Astrocyte (in vitro differentiated cells and primary cell): ENCODE data around the gene NPLOC4. TPM values are rescaled to one million over a fixed set of nuclear protein-coding genes. Genes with fewer than 3 reads are reported as not detected.
"Not testable (repeated sequence)": the region's sequence is repeated elsewhere in the genome, so short reads cannot be mapped to it uniquely, and the experiment has no call there.

Source experiments
- DNase-seq: peaks from one replicate; pipeline ENCODE4 v3.0.0-alpha.2; 2010; ENCODE audit warnings: low read depth
- FAIRE-seq: peaks from 2 replicates; lab custom pipeline; 2011; peaks lifted over from hg19 to GRCh38; lab: Jason Lieb, UNC
- H2AFZ ChIP-seq: 2 replicates; pipeline ENCODE4 v1.6.0; 2012; ENCODE audit warnings: low read depth, low read length, inconsistent platforms
- H3K27ac ChIP-seq: 2 replicates; pipeline ENCODE4 v1.5.1; 2011; ENCODE audit warnings: low read depth, low read length, inconsistent platforms
- H3K27me3 ChIP-seq: 2 replicates; pipeline ENCODE4 v1.6.0; 2011; ENCODE audit warnings: low read length, inconsistent platforms; ENCODE audit not compliant: insufficient read depth
- H3K36me3 ChIP-seq: 2 replicates; pipeline ENCODE4 v1.5.1; 2011; ENCODE audit warnings: low read length, inconsistent platforms; ENCODE audit not compliant: insufficient read depth
- H3K4me1 ChIP-seq: 2 replicates; pipeline ENCODE4 v1.5.1; 2011; ENCODE audit warnings: low read length, inconsistent platforms; ENCODE audit not compliant: insufficient read depth
- H3K4me2 ChIP-seq: 2 replicates; pipeline ENCODE4 v1.6.0; 2012; ENCODE audit warnings: low read length, inconsistent platforms
- H3K4me3 ChIP-seq: 2 replicates; pipeline ENCODE4 v1.5.1; 2011; ENCODE audit warnings: low read depth, mild to moderate bottlenecking, low read length, inconsistent platforms; ENCODE audit not compliant: insufficient read depth
- H3K79me2 ChIP-seq: 2 replicates; pipeline ENCODE4 v1.6.0; 2012; ENCODE audit warnings: mild to moderate bottlenecking, low read length, inconsistent platforms; ENCODE audit not compliant: insufficient read depth
- H3K9ac ChIP-seq: 2 replicates; pipeline ENCODE4 v1.6.0; 2012; ENCODE audit warnings: mild to moderate bottlenecking, low read length, inconsistent platforms
- H3K9me3 ChIP-seq: 2 replicates; pipeline ENCODE4 v1.5.1; 2012; ENCODE audit warnings: low read depth, mild to moderate bottlenecking, low read length, inconsistent platforms; ENCODE audit not compliant: insufficient read depth
- H4K20me1 ChIP-seq: 2 replicates; pipeline ENCODE4 v1.6.0; 2012; ENCODE audit warnings: low read length, inconsistent platforms; ENCODE audit not compliant: insufficient read depth
- H3K27ac Mint-ChIP-seq: one replicate; pipeline ENCODE4 v1.8.0; 2021; ENCODE audit warnings: mild to moderate bottlenecking, mixed read lengths; ENCODE audit not compliant: unreplicated experiment
- H3K27me3 Mint-ChIP-seq: one replicate; pipeline ENCODE4 v1.8.0; 2021; ENCODE audit warnings: low read depth, mixed read lengths; ENCODE audit not compliant: unreplicated experiment
- H3K36me3 Mint-ChIP-seq: one replicate; pipeline ENCODE4 v1.8.0; 2021; ENCODE audit warnings: low read depth, mixed read lengths; ENCODE audit not compliant: unreplicated experiment
- H3K4me1 Mint-ChIP-seq: one replicate; pipeline ENCODE4 v1.8.0; 2021; ENCODE audit warnings: low read depth, mixed read lengths; ENCODE audit not compliant: unreplicated experiment
- H3K4me3 Mint-ChIP-seq: one replicate; pipeline ENCODE4 v1.8.0; 2021; ENCODE audit warnings: mild to moderate bottlenecking, moderate library complexity, mixed read lengths; ENCODE audit not compliant: unreplicated experiment
- H3K9me3 Mint-ChIP-seq: one replicate; pipeline ENCODE4 v1.8.0; 2021; ENCODE audit warnings: mild to moderate bottlenecking, mixed read lengths; ENCODE audit not compliant: unreplicated experiment
- EZH2 ChIP-seq: IDR thresholded peaks from 2 replicates; pipeline ENCODE4 v1.6.1; 2012; ENCODE audit warnings: mild to moderate bottlenecking, low read length, inconsistent platforms; ENCODE audit not compliant: insufficient read depth
- total RNA-seq: library from RNA; stranded (reverse); gene quantifications from 2 replicates; pipeline ENCODE4 v1.2.1, GENCODE V29; 2021
- TF ChIP-seq, protein P1 (sequence below): IDR thresholded peaks from 2 replicates; pipeline ENCODE4 v1.5.1; 2011; ENCODE audit warnings: low read depth, mild to moderate bottlenecking, inconsistent platforms, low read length, moderate library complexity; ENCODE audit not compliant: insufficient read depth

NPLOC4 gene
- total RNA-seq, 1 donor from 2014 or later: 125 TPM

- Histone ChIP-seq H3K79me2 (peaks cover 72% of the 10 kb centered on the region), H3K9me3 (no peaks in the 10 kb centered on the region), H3K27ac (no peak overlapping the region), H3K36me3 (peaks cover 19% of the 10 kb centered on the region), H3K4me2 (no peak overlapping the region), H3K27me3 (no peaks in the 10 kb centered on the region), H4K20me1 (peaks cover 66% of the 10 kb centered on the region), H3K4me3 (no peak overlapping the region), H3K4me1 (peaks cover 11% of the 10 kb centered on the region), H2AFZ (no peak overlapping the region), H3K9ac (no peak overlapping the region)
- Mint-ChIP-seq H3K9me3 (no peaks in the 10 kb centered on the region), H3K4me1 (peaks cover 10% of the 10 kb centered on the region), H3K27me3 (no peaks in the 10 kb centered on the region), H3K36me3 (peaks cover 8% of the 10 kb centered on the region), H3K4me3 (no peak overlapping the region), H3K27ac (no peak overlapping the region)
- TF ChIP-seq EZH2: no peak
- TF ChIP-seq, protein P1, sequence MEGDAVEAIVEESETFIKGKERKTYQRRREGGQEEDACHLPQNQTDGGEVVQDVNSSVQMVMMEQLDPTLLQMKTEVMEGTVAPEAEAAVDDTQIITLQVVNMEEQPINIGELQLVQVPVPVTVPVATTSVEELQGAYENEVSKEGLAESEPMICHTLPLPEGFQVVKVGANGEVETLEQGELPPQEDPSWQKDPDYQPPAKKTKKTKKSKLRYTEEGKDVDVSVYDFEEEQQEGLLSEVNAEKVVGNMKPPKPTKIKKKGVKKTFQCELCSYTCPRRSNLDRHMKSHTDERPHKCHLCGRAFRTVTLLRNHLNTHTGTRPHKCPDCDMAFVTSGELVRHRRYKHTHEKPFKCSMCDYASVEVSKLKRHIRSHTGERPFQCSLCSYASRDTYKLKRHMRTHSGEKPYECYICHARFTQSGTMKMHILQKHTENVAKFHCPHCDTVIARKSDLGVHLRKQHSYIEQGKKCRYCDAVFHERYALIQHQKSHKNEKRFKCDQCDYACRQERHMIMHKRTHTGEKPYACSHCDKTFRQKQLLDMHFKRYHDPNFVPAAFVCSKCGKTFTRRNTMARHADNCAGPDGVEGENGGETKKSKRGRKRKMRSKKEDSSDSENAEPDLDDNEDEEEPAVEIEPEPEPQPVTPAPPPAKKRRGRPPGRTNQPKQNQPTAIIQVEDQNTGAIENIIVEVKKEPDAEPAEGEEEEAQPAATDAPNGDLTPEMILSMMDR: no peak
- no peak for FAIRE-seq
- no peak for DNase-seq
Observed at GRCh38 chr17:81631482-81631881, 5.4 kb downstream of the NPLOC4 start.

DNA sequence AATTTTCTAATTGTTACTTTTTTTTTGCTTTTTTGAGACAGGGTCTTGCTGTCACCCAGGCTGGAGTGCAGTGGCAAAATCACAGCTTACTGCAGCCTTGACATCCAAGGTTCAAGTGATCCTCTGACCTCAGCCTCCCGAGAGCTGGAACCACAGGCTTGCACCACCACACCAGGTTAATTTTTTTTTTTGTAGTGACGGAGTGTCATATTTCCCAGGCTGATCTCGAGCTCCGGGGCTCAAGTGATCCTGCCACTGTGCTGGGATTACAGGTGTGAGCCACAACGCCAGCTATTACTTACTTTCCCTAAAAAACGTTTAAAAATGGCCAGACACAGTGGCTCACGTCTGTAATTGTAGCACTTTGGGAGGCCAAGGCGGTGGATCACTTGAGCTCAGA lies 6.6 kb downstream of the NPLOC4 start:
- Histone ChIP-seq H3K9me3 (no peaks in the 10 kb centered on the region), H3K4me3 (no peak overlapping the region), H3K4me2 (no peak overlapping the region), H3K27ac (no peak overlapping the region), H3K27me3 (no peaks in the 10 kb centered on the region), H4K20me1 (peaks cover 61% of the 10 kb centered on the region), H3K36me3 (peaks cover 28% of the 10 kb centered on the region), H2AFZ (no peak overlapping the region), H3K9ac (no peak overlapping the region), H3K4me1 (peaks cover 2% of the 10 kb centered on the region), H3K79me2 (peaks cover 66% of the 10 kb centered on the region)
- Mint-ChIP-seq H3K27ac (no peak overlapping the region), H3K4me1 (peaks cover 7% of the 10 kb centered on the region), H3K9me3 (no peaks in the 10 kb centered on the region), H3K36me3 (peaks cover 16% of the 10 kb centered on the region), H3K4me3 (no peak overlapping the region), H3K27me3 (no peaks in the 10 kb centered on the region)
- no peak for FAIRE-seq
- TF ChIP-seq, protein P1: no peak
- TF ChIP-seq EZH2: no peak
- DNase-seq: no peak

- no peaks in the 10 kb centered on the region for H3K27me3 ChIP-seq
- Mint-ChIP-seq H3K36me3 (peaks cover 34% of the 10 kb centered on the region), H3K9me3 (no peaks in the 10 kb centered on the region), H3K27me3 (no peaks in the 10 kb centered on the region), H3K4me3 (no peak overlapping the region), H3K4me1 (no peaks in the 10 kb centered on the region), H3K27ac (no peak overlapping the region)
- H3K9me3 ChIP-seq: no peaks in the 10 kb centered on the region
- TF ChIP-seq EZH2: no peak
- TF ChIP-seq, protein P1: no peak
- FAIRE-seq (no peak), DNase-seq (no peak)
- H3K4me2 ChIP-seq: no peak overlapping the region
- H3K4me3 ChIP-seq: no peak overlapping the region
- no peak overlapping the region for H2AFZ ChIP-seq
- no peaks in the 10 kb centered on the region for H3K4me1 ChIP-seq
- peaks cover 43% of the 10 kb centered on the region for H3K36me3 ChIP-seq
- peaks cover 61% of the 10 kb centered on the region for H3K79me2 ChIP-seq
- no peak overlapping the region for H3K9ac ChIP-seq
- H3K27ac ChIP-seq: no peak overlapping the region
- peaks cover 56% of the 10 kb centered on the region for H4K20me1 ChIP-seq
Observed at GRCh38 chr17:81621494-81622130, 15.3 kb downstream of the NPLOC4 start.

GRCh38 chr17:81618307-81618706 lies 18.6 kb downstream of the NPLOC4 start:
- Mint-ChIP-seq H3K36me3 (peaks cover 28% of the 10 kb centered on the region), H3K4me1 (peaks cover 17% of the 10 kb centered on the region)
- H3K9me3 ChIP-seq, H3K9ac ChIP-seq, H3K9me3 Mint-ChIP-seq, H3K27me3 ChIP-seq, H2AFZ ChIP-seq, DNase-seq, H3K4me3 ChIP-seq, H3K4me3 Mint-ChIP-seq, FAIRE-seq, H3K27me3 Mint-ChIP-seq, H3K4me1 ChIP-seq, H3K27ac ChIP-seq, H3K4me2 ChIP-seq, H3K27ac Mint-ChIP-seq: not testable (repeated sequence)
- peaks cover 34% of the 10 kb centered on the region for H3K36me3 ChIP-seq
- peaks cover 66% of the 10 kb centered on the region for H3K79me2 ChIP-seq
- peaks cover 68% of the 10 kb centered on the region for H4K20me1 ChIP-seq
